Right cardiac atrium (tissue), 5 donors: Measurements from ENCODE around the gene IL22RA2. TPM values are rescaled to one million over a fixed set of nuclear protein-coding genes. Genes with fewer than 3 reads are reported as not detected.

ENCODE experiments used
- ATAC-seq, 2 donors: fragments of 200-7000 bp; cut with Tn5 transposase; one replicate each; pipeline versions ENCODE4 v1.8.0 to v1.9.1; 2020; ENCODE audit warnings: moderate library complexity in 2 of 2, mild to moderate bottlenecking in 1 of 2
- DNase-seq, 3 donors: peaks; one replicate each; pipeline ENCODE4 v3.0.0-alpha.2; 2020
- H3K27ac ChIP-seq: one replicate; pipeline ENCODE4 v1.5.1; 2013; ENCODE audit warnings: mild to moderate bottlenecking, low read length, control low read depth, moderate library complexity
- H3K27me3 ChIP-seq: one replicate; pipeline ENCODE4 v1.6.1; 2013; ENCODE audit not compliant: control insufficient read depth, insufficient read depth
- H3K4me1 ChIP-seq: one replicate; pipeline ENCODE4 v1.6.1; 2013; ENCODE audit warnings: low read length; ENCODE audit not compliant: control insufficient read depth, insufficient read depth
- H3K4me3 ChIP-seq: one replicate; pipeline ENCODE4 v1.5.1; 2013; ENCODE audit warnings: low read length, control low read depth
- H3K9me3 ChIP-seq: one replicate; pipeline ENCODE4 v1.6.1; 2013; ENCODE audit warnings: low read length; ENCODE audit not compliant: control insufficient read depth
- WGBS: extraction: QIAGEN DNeasy Blood & Tissue Kit; methylation state at CpG from one replicate; pipeline ENCODE4 v1.1.7; 2013; 5-methylcytosine and 5-hydroxymethylcytosine counted together
- intact Hi-C, 4 donors: fragments of 100-400 bp; cut with DNase I; formaldehyde crosslinking; loops; one replicate each; pipeline versions ENCODE4 v1.11.0 to v1.14.0; 2022 to 2023
- polyA plus RNA-seq: library from polyadenylated mRNA; stranded (reverse); fragments of 200-250 nt; gene quantifications from one replicate; pipeline ENCODE4 v1.2.3, GENCODE V29; 2013
- total RNA-seq, 4 donors: library from RNA; stranded (reverse); fragmentation: NEBNext Ultra II Directional; extraction: Animal tissue kit (Norgen Biotek cat#: 25700); gene quantifications; one replicate each; pipeline ENCODE4 v1.2.1, GENCODE V29; 2021
- donor health status: healthy with polysubstance abuse.
- donor health status: DM: no; HTN: yes; CAD: no.
- donor health status: DM: no; HTN: no; CAD: no.
- donor health status: DM: no; HTN: yes; CAD: no; lungs with severe emphysema.
- donor health status: DM: yes; HTN: yes; CAD: no.

The IL22RA2 gene
- total and polyA plus RNA-seq, 5 donors, result 0.05 to 0.14 (median 0.10) TPM; not detected in 1

- intact Hi-C loops, result no loop called here
- H3K4me3 ChIP-seq, result no peak overlapping the region
- H3K4me1 ChIP-seq, result no peaks in the 10 kb centered on the region
- no peaks in the 10 kb centered on the region for H3K27me3 ChIP-seq
- DNase-seq, result no peak
- ATAC-seq, result no peak
- no peak overlapping the region for H3K27ac ChIP-seq
- 77% methylated on average over 3 of the region's 3 CpGs for WGBS
- no peaks in the 10 kb centered on the region for H3K9me3 ChIP-seq
Observed at GRCh38 chr6:137150072-137150471, 23.4 kb downstream of the IL22RA2 start.

GRCh38 chr6:137149035-137149393, 24.4 kb downstream of the IL22RA2 start:
- Histone ChIP-seq H3K4me3 (no peak overlapping the region), H3K27me3 (no peaks in the 10 kb centered on the region), H3K27ac (no peak overlapping the region), H3K4me1 (no peaks in the 10 kb centered on the region), H3K9me3 (no peaks in the 10 kb centered on the region)
- WGBS, result 94% methylated on average over 1 of the region's 1 CpG
- intact Hi-C loops, result no loop called here
- DNase-seq (no peak), ATAC-seq (no peak)

- DNase-seq (no peak), ATAC-seq (no peak)
- WGBS, result 75% methylated on average over 2 of the region's 2 CpGs
- Histone ChIP-seq H3K4me1 (no peaks in the 10 kb centered on the region), H3K27ac (no peak overlapping the region), H3K27me3 (no peaks in the 10 kb centered on the region), H3K9me3 (no peaks in the 10 kb centered on the region), H3K4me3 (no peak overlapping the region)
- intact Hi-C loops, result no loop called here
Observed at GRCh38 chr6:137148306-137149034, 25.0 kb downstream of the IL22RA2 start.

- H3K4me3 ChIP-seq, result no peak overlapping the region
- intact Hi-C loops, result no loop called here
- H3K27me3 ChIP-seq, result no peaks in the 10 kb centered on the region
- no peak overlapping the region for H3K27ac ChIP-seq
- H3K9me3 ChIP-seq, result no peaks in the 10 kb centered on the region
- no peaks in the 10 kb centered on the region for H3K4me1 ChIP-seq
- WGBS, result 95% methylated on average over 4 of the region's 4 CpGs
- ATAC-seq (no peak), DNase-seq (no peak)
Observed at GRCh38 chr6:137147195-137147594, 26.2 kb downstream of the IL22RA2 start.

GRCh38 chr6:137146206-137146605, 27.2 kb downstream of the IL22RA2 start:
- H3K9me3 ChIP-seq, result no peaks in the 10 kb centered on the region
- intact Hi-C loops, result no loop called here
- WGBS, result 96% methylated on average over 4 of the region's 4 CpGs
- H3K4me3 ChIP-seq, result no peak overlapping the region
- ATAC-seq (no peak), DNase-seq (no peak)
- no peaks in the 10 kb centered on the region for H3K27me3 ChIP-seq
- H3K27ac ChIP-seq, result no peak overlapping the region
- no peaks in the 10 kb centered on the region for H3K4me1 ChIP-seq

- ATAC-seq (no peak), DNase-seq (no peak)
- 63% methylated on average over 4 of the region's 4 CpGs for WGBS
- no peak overlapping the region for H3K4me3 ChIP-seq
- no peak overlapping the region for H3K27ac ChIP-seq
- no peaks in the 10 kb centered on the region for H3K4me1 ChIP-seq
- H3K9me3 ChIP-seq, result no peaks in the 10 kb centered on the region
- intact Hi-C loops, result no loop called here
- no peaks in the 10 kb centered on the region for H3K27me3 ChIP-seq
Observed at GRCh38 chr6:137145421-137145820, 28.0 kb downstream of the IL22RA2 start.

- H3K4me1 ChIP-seq, result no peaks in the 10 kb centered on the region
- 81% methylated on average over 1 of the region's 1 CpG for WGBS
- peaks cover 2% of the 10 kb centered on the region for H3K9me3 ChIP-seq
- intact Hi-C loops, result no loop called here
- no peak for DNase-seq
- no peak overlapping the region for H3K4me3 ChIP-seq
- ATAC-seq, result no peak
- peaks cover 2% of the 10 kb centered on the region for H3K27me3 ChIP-seq
- H3K27ac ChIP-seq, result no peak overlapping the region
Observed at GRCh38 chr6:137136065-137136464, 37.4 kb downstream of the IL22RA2 start.

- peaks cover 2% of the 10 kb centered on the region for H3K27me3 ChIP-seq
- no peak overlapping the region for H3K4me3 ChIP-seq
- no peaks in the 10 kb centered on the region for H3K4me1 ChIP-seq
- ATAC-seq (no peak), DNase-seq (no peak)
- H3K27ac ChIP-seq, result no peak overlapping the region
- H3K9me3 ChIP-seq, result peaks cover 2% of the 10 kb centered on the region
- intact Hi-C loops, result no loop called here
- 96% methylated on average over 1 of the region's 1 CpG for WGBS
Observed at GRCh38 chr6:137134483-137134882, 39.0 kb downstream of the IL22RA2 start.

- DNase-seq (peak in 1 of 3 donors; percentile 43), ATAC-seq (no peak)
- H3K4me1 ChIP-seq, result no peaks in the 10 kb centered on the region
- WGBS, result 95% methylated on average over 3 of the region's 3 CpGs
- no peak overlapping the region for H3K4me3 ChIP-seq
- peaks cover 2% of the 10 kb centered on the region for H3K27me3 ChIP-seq
- intact Hi-C loops, result no loop called here
- peaks cover 2% of the 10 kb centered on the region for H3K9me3 ChIP-seq
- no peak overlapping the region for H3K27ac ChIP-seq
Observed at GRCh38 chr6:137133122-137133521, 40.3 kb downstream of the IL22RA2 start.

- DNase-seq, result no peak
- Histone ChIP-seq H3K27me3 (peaks cover 2% of the 10 kb centered on the region), H3K9me3 (no peaks in the 10 kb centered on the region), H3K4me3 (no peak overlapping the region), H3K27ac (no peak overlapping the region), H3K4me1 (no peaks in the 10 kb centered on the region)
- intact Hi-C loops, result no loop called here
- no peak for ATAC-seq
- 54% methylated on average over 2 of the region's 2 CpGs for WGBS
Observed at GRCh38 chr6:137126875-137127485, 46.5 kb downstream of the IL22RA2 start.

- intact Hi-C loops, result no loop called here
- 82% methylated on average over 2 of the region's 2 CpGs for WGBS
- no peak overlapping the region for H3K4me3 ChIP-seq
- peaks cover 3% of the 10 kb centered on the region for H3K9me3 ChIP-seq
- DNase-seq, result no peak
- no peaks in the 10 kb centered on the region for H3K4me1 ChIP-seq
- no peaks in the 10 kb centered on the region for H3K27me3 ChIP-seq
- no peak for ATAC-seq
- H3K27ac ChIP-seq, result no peak overlapping the region
Observed at GRCh38 chr6:137123078-137123477, 50.4 kb downstream of the IL22RA2 start.
